Measurements from ENCODE around the gene ANAPC2. TPM values are rescaled to one million over a fixed set of nuclear protein-coding genes. Genes with fewer than 3 reads are reported as not detected.
A peak's percentile ranks its signal among the peaks of the same experiment; 100 is the strongest.

The ANAPC2 gene, protein sequence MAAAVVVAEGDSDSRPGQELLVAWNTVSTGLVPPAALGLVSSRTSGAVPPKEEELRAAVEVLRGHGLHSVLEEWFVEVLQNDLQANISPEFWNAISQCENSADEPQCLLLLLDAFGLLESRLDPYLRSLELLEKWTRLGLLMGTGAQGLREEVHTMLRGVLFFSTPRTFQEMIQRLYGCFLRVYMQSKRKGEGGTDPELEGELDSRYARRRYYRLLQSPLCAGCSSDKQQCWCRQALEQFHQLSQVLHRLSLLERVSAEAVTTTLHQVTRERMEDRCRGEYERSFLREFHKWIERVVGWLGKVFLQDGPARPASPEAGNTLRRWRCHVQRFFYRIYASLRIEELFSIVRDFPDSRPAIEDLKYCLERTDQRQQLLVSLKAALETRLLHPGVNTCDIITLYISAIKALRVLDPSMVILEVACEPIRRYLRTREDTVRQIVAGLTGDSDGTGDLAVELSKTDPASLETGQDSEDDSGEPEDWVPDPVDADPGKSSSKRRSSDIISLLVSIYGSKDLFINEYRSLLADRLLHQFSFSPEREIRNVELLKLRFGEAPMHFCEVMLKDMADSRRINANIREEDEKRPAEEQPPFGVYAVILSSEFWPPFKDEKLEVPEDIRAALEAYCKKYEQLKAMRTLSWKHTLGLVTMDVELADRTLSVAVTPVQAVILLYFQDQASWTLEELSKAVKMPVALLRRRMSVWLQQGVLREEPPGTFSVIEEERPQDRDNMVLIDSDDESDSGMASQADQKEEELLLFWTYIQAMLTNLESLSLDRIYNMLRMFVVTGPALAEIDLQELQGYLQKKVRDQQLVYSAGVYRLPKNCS
- 10 to 100 TPM in 11 of 12 donors, not detected in 1; 21.1 to 36.5 (median 30.4) TPM for polyA plus RNA-seq (ENCODE audit: insufficient read length in 12 of 12)
- long read RNA-seq, donor 1, partial matches to known transcripts, result 0 of 7 reads
- long read RNA-seq, donor 1, other reads (novel, unspliced or antisense), result 0 of 7 reads
- long read RNA-seq, donor 2, partial matches to known transcripts, result 0 of 4 reads
- long read RNA-seq, donor 2, other reads (novel, unspliced or antisense), result 0 of 4 reads
- long read RNA-seq, donor 3, partial matches to known transcripts, result 0 of 3 reads
- long read RNA-seq, donor 3, other reads (novel, unspliced or antisense), result 0 of 3 reads
- long read RNA-seq, donor 4, partial matches to known transcripts, result 0 of 3 reads
- long read RNA-seq, donor 4, other reads (novel, unspliced or antisense), result 0 of 3 reads
- long read RNA-seq, donor 5, result 0 reads
- long read RNA-seq, donor 6, partial matches to known transcripts, result 0 of 5 reads
- long read RNA-seq, donor 6, other reads (novel, unspliced or antisense), result 0 of 5 reads
- long read RNA-seq, donor 7, partial matches to known transcripts, result 0 of 1 reads
- long read RNA-seq, donor 7, other reads (novel, unspliced or antisense), result 0 of 1 reads
- long read RNA-seq, donor 8, partial matches to known transcripts, result 0 of 7 reads
- long read RNA-seq, donor 8, other reads (novel, unspliced or antisense), result 0 of 7 reads
- long read RNA-seq, donor 9, partial matches to known transcripts, result 0 of 1 reads
- long read RNA-seq, donor 9, other reads (novel, unspliced or antisense), result 0 of 1 reads
- long read RNA-seq, donor 10, partial matches to known transcripts, result 123 of 128 reads
- long read RNA-seq, donor 10, other reads (novel, unspliced or antisense), result 0 of 128 reads
- long read RNA-seq, donor 11, partial matches to known transcripts, result 0 of 2 reads
- long read RNA-seq, donor 11, other reads (novel, unspliced or antisense), result 0 of 2 reads

DNA sequence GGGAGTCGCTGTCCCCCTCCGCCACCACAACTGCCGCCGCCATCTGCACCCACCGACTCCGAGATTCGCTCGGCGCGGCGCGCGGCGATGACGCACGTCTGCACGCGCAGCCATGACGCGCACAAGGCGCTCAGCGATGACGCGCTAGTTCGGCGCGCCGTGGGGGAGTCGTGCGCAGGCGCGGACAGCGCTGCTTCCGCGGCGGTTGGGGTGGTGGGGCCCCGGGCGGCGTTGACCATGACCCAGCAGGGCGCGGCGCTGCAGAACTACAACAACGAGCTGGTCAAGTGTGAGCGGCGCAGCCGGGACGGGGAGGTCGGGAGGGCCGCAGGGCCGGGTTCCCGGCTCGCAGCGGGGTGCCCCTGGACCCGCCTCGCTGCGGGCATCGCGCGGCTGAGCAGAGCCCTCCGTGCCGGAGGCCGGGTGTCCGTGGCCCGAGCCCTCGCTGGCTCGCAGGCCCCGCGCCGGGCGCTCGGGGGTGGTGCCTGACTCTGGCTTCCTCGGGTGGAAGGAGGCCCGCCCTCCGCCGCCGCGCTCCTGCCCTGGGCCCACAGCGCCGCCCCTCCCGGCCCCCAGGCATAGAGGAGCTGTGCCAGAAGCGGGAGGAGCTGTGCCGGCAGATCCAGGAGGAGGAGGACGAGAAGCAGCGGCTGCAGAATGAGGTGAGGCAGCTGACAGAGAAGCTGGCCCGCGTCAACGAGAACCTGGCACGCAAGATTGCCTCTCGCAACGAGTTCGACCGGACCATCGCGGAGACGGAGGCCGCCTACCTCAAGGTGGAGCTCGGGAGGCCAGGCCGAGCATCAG lies at the start of gene ANAPC2, which contains the start of gene SSNA1:
Gene ANAPC2, minus strand, starts transcription at position 71 of the 807 bp plus-strand sequence. Its CDS starts 28 bp downstream, at position 43.
Gene SSNA1, plus strand, starts transcription at position 187 of the 807 bp plus-strand sequence. Its CDS starts 51 bp downstream, at position 238.
- DNase-seq, result peak; percentile 97

DNA sequence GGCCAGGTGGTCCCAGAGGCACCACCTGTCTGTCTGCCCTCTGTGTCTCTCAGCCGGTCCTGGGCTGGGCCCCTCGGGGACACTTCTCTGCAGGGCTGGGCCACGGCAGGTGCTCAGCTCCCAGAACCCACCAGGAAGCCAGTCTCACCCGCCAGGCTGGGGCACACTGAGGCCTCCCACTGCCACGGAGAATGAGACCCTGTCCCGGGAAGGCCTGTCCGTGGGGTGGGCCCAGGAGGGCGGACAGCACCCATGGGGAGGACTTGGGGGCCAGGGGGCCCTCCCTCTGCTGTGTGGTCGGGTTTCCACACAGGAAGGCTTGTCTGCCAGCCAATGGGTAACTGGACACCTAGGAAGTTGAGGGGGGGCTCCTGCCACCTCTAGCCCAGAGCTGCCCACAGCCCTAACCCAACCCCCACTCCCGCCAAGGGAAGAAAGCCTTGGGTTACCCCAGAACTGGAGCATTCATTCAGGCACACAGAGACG lies 48.6 kb upstream of the ANAPC2 start:
- DNase-seq, result no peak

GRCh38 chr9:137236238-137236935 lies 48.0 kb upstream of the ANAPC2 start:
- peak; percentile 72 for DNase-seq

GRCh38 chr9:137235424-137236237 lies 47.3 kb upstream of the ANAPC2 start:
- no peak for DNase-seq

DNA sequence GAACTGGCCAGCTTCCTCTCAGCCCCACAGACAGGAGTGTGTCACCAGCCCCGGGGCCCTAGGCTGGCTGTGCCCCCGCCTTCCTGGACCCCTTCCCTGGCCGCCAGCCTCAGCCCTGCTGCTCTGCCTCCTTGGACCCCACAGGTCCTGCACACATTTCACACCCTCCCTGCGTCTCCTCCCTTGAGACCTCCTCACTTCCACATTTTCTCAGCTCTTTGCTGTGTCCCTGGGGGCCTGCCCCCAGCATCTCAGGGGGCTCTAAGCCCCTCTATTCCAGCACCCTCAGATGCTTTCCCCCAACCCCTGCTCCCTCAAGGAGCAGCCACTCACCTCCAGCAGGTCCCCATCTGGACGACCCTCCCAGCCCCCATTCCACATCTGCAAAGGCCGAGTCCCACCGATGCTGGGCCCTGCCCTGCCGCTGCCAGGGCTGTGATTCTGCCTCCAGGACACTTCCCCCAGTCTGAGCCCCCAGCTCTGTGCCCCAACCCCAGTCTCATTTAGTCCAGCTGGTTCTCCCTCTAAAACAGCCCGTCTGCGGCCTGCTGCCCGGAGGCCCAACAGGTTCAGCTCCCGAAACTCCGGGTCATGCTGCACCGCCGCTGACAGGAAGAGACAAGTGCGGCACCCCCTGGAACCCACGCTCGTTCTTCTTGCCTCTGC lies 46.5 kb upstream of the ANAPC2 start:
- DNase-seq, result no peak

DNA sequence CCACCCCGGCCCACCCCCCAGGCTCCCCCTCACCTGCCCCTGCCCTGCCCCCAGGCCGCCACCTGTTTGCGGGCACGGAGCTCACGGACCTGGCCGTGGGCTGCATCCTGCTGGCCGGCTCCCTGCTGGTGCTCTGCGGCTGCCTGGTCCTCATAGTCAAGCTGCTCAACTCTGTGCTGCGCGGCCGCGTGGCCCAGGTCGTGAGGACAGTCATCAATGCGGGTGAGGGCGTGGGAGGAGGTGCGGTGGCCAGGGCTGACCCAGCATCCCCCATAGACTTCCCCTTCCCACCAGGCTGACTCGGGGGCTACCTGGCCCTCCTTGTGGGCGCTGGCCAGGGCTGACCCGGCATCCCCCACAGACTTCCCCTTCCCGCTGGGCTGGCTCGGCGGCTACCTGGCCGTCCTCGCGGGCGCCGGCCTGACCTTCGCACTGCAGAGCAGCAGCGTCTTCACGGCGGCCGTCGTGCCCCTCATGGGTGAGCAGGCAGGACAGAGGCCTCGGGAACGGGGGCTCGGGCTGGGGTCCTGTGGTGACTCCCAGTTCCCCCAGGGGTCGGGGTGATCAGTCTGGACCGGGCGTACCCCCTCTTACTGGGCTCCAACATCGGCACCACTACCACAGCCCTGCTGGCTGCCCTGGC lies 45.8 kb upstream of the ANAPC2 start:
- DNase-seq, result no peak

DNA sequence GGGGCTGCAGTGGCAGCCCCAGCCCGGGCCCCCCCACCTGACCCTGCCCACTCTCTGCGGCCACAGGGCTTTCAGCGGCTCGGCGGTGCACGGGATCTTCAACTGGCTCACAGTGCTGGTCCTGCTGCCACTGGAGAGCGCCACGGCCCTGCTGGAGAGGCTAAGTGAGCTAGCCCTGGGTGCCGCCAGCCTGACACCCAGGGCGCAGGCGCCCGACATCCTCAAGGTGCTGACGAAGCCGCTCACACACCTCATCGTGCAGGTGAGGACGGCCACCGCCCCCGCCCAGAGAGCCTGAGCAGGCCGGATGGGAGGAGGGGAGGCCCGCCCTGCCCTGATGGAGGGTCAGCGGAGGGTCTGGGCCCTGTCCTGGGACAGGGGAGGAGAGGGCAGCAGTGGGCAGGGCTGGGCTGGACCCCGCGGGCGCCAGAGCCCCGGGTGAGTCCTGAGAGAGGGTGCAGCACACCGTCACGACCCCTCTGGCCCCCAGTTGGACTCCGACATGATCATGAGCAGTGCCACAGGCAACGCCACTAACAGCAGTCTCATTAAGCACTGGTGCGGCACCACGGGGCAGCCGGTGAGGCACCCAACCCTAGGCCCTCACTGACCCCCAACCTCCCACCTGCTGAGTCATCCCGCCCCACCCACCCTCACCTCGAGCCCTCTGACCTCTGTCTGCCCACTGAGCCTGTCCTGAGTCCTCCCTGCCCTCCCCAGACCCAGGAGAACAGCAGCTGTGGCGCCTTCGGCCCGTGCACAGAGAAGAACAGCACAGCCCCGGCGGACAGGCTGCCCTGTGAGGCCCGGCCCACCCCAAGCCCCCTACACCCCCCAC lies 45.0 kb upstream of the ANAPC2 start:
- no peak for DNase-seq

- DNase-seq, result no peak
Observed at GRCh38 chr9:137232510-137232909, 44.1 kb upstream of the ANAPC2 start.

DNA sequence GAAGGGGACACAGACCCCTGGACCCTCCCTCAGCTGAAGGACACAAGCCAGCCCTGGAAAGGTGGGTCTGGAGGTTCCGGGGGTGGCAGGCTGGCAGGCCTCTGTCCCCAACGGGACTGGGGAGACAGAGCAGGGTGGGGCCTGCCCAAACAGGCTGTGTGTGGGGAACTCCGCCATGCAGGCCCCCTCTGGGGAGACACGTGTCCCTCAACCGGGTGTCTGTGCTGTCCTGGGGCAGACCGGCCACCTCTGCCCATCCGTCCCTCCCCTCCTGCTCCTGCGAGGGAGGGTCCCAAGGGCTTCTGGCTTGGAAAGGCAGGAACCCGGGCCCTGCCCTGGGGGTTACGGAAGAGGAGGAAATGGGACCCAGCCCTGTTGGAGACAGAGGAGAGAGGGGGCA lies 43.7 kb upstream of the ANAPC2 start:
- no peak for DNase-seq

DNA sequence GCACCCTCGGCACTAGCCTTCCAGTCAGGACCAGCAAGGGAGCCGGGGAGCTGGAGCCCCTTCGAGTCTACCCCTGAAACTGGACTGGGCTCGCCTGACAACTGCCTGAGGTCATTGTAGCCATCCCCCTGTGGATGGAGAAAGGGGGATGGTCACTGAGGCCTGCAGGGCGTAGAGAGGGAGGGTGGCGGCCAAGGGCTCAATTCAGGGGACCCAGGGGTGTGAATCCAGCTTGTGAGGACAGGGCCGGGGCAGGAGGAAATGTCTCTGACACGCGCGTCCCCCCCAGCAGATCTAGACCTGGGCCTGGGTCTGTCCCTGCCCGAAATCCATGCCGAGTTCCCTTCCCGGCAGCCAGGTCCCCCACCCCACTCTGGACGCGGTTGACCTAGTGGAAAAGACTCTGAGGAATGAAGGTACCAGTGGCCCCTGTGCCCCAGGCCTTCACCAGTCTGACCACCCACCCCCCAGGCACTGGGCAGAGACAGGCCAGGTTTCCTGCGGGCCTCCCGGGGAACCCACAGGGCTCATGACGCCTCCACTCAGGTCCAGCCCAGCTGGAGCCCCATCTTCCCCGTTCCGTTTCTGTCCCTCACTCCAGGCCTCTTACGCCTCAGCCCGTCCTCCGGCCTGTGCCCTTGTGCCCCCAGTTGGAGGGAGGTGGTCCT lies 43.1 kb upstream of the ANAPC2 start:
- DNase-seq, result no peak

- DNase-seq, result no peak
Observed at GRCh38 chr9:137230705-137231371, 42.5 kb upstream of the ANAPC2 start, which contains the start of gene SLC34A3. Gene SLC34A3, plus strand, starts transcription at chr9:137230901. Its CDS starts 802 bp downstream, at chr9:137231703.

- no peak for DNase-seq
Observed at GRCh38 chr9:137229903-137230704, 41.7 kb upstream of the ANAPC2 start.

- no peak for DNase-seq
Observed at GRCh38 chr9:137228968-137229896, 40.9 kb upstream of the ANAPC2 start.
